Astrocyte of the hippocampus (primary cell): ENCODE data around the gene SPACA5.
"Not testable (repeated sequence)": the region's sequence is repeated elsewhere in the genome, so short reads cannot be mapped to it uniquely, and the experiment has no call there.

Experiments used
- DNase-seq: peaks from one replicate; pipeline ENCODE4 v3.0.0; 2011; ENCODE audit warnings: low read depth, low spot score

Gene SPACA5

DNA sequence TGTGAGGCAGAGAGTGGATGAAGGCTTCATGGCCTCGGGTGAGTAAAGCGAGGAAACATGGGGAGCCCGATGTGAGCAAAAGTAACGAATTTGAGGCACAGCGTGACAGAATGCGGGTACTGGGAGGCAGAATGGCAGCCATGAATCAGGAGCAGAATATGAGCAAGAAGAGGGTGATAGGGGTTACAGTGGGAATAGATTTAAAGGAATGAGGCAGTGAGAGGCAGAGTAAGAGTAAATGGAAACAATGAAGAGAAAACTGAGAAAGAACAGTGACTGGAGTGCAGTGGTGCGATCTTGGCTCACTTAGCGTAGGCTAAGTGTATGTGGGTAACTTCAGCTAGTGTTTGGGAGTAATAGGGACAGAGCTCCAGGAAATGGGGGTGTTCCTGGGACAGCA is at the start of gene SPACA5:
Gene SPACA5 (plus strand): TSS at position 301 of the 400 bp plus-strand sequence. CDS start 815 bp downstream, outside the sequence.
- DNase-seq, result not testable (repeated sequence)

DNA sequence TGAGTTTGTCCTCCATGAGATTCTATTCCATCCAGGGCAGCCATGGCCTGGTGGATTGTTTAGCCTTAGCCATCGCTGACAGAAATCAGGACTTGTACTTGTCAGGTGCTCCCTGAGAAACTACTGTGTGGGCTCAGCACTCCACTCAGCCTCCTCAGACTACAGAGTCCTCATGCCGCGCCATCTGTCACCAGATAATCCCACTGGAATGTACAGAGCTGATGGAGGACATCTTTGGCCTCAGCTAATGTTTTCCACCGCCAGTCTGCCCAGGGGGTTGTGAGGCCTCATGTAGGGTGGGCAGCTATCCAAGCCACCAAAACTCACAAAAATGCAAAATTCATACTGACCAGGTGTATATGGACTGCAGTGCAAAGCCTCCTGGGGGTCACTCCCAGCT is 48.6 kb upstream of the SPACA5 start:
- not testable (repeated sequence) for DNase-seq

DNA sequence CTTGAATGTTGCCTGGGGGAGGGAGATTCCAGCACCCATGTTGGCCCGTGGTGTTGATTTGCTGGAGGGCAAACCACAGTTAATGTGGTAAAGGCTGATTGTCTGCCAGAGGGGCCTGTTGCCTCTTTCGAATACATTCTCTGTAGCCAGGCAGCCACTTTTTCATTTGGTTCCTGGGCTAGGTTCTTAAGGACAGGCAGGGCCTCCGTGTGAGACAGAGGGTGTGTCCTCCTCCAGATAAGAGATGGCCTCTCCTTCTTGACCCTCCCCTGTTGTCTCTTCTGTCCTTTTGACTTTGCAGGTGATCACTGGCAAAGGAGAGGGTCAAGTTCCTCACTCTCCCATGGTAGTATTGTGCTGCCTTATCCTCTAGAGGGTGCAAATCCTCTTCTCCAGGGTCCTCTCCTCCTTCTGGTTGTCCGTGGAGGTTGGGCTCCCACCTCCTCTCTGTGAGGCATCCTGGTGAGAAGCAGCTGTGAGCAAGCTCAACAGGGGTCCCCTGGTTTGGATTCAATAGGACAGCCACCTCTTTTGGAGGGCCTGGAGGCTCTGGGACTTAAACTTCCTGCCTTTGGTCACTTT is 47.9 kb upstream of the SPACA5 start:
- peak; percentile 4 for DNase-seq

DNA sequence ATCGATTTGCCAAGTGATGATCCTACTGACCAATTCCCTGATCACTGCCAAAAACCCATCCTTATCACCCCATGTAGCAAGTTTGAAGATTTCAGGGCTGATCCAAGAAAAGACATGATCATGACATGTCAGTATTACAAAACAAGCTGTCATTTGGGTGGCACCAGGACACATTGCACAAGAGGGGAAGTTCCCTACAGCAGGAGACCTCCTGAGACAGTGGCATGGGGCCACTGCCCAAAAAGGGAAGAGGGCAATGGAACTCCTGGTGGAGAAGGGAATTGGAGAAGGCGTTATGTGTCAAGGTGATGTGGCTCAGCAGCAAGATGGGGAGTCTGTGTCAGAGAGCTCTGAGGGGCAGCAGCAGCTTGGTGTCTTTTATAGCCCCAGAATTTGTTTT is 46.4 kb upstream of the SPACA5 start:
- DNase-seq, result no peak

DNA sequence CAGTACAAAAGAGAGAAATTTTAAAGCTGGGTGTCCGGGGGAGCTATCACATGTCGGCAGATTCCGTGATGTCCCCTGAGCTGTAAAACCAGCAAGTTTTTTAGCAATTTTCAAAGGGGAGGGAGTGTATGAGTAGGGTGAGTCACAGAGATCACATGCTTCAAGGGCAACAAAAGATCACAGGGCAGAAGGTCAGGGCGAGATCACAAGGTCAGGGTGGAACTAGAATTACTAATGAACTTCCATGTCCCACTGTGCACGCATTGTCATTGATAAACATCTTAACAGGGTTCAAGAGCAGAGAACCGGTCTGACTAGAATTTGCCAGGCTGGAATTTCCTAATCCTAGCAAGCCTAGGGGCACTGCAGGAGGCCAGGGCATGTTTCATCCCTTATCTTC is 45.0 kb upstream of the SPACA5 start:
- not testable (repeated sequence) for DNase-seq

DNA sequence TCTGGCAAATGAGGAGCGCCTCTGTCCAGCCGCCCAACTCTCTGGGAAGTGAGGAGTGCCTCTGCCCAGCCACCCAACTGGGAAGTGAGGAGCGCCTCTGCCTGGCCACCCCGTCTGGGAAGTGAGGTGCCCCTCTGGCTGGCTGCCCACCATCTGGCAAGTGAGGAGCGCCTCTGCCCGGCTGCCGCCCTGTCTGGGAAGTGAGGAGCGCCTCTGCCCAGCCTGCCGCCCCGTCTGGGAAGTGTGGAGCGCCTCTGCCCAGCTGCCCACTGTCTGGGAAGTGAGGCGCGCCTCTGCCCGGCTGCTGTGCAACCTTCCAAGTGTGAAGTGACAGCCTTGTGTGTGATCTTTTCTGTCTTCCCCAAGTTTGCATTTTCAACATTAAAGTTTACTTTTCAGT is 41.3 kb upstream of the SPACA5 start:
- DNase-seq, result not testable (repeated sequence)

DNA sequence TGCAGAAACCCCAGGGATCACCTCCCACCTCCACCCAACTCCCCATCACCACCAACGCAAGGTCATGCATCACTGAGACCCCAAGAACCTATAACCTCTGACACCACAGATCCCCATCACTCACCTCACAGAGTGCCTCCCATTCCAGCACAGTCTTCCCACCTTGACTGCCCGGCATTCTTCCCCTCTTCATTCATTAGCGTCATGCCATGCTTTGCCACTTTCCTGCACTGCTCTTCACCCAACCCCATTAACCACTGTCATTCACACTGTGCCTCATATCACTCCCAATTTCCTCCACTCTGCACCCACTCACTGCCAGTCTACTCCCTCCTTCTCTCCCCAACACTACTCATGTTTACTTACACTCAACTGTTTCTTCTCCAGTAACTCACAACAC is 33.6 kb upstream of the SPACA5 start:
- DNase-seq, result no peak

DNA sequence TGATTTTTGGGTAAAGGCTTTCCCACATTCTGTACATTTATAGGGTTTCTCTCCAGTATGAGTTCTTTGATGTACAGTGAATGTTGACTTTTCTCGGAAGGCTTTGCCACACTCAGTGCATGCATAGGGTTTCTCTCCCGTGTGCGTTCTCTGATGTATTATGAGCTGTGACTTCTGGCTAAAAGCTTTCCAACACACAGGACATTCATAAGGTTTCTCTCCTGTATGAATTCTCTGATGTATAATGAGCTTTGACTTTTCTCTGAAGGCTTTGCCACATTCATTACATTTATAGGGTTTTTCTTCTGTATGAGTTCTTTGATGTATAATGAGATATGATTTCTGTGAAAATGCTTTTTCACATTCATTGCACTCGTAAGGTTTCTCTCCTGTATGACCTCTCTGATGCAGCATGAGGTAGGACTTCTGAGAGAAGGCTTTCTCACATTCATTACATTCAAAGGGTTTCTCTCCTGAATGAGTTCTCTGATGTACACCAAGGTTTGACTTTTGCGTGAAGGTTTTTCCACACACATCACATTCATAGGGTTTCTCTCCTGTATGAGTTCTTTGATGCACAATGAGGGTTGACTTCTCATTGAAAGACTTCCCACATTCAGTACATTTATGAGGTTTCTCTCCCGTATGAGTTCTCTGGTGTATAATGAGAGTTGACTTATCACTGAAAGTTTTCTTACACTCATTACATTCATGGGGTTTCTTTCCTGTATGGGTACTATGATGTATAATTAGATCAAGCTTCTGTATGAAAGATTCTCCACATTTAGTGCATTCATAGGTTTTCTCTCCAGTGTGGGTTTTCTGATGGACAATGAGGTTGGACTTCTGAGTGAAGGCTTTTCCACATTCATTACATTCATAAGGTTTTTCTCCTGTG is 30.3 kb upstream of the SPACA5 start:
- DNase-seq, result no peak

DNA sequence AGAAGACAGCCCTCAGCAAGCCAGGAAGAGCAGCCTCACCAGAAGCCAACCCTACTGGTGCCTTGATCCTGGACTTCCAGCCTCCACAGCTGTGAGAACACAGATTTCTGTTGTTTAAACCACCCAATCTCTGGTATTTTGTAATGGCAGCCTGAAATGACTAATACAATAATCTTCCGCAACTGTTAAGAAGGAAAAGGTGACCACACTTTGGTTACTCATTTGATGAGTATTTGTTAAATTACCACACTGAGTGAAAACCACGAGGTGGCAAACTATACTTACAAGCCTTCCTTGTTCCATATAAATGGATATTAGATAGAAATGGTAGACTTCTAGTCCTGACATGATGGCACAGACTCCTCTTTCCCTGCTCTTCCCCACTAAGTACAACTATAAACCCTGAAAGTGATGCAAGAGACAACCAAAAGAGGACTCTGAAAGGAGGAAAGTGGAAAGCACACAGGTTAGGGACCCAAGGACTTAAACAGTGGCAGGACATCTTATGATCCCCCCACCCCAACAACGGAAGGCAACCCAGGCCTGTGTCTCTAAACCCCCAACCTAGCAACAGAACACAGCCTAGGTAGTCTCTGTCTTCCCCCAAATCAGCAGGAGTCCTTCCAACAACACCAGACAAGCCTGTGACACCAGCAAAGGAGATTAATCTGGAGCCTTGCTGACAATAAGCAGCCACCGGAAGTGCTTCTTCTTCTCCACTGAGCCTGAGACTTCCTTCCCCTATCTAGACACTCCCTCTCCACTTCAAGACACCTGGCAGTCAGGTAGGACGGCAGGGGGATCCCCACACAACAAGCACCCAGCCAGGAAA is 15.3 kb upstream of the SPACA5 start:
- DNase-seq, result peak; percentile 49

DNA sequence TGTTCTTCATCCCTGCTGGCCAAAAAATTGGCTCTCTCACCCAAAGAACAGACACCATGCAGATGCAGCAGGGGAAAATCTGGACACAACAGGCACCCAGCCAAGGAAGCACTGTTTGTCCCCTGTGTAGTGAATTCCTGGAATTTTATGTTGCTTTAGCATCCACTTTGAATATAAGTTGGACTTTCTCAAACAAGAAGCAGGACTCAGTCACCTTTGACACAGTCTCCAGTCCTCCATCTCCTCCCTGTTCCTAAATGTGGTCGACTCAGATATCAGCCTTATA is 14.8 kb upstream of the SPACA5 start:
- peak; percentile 6 for DNase-seq

DNA sequence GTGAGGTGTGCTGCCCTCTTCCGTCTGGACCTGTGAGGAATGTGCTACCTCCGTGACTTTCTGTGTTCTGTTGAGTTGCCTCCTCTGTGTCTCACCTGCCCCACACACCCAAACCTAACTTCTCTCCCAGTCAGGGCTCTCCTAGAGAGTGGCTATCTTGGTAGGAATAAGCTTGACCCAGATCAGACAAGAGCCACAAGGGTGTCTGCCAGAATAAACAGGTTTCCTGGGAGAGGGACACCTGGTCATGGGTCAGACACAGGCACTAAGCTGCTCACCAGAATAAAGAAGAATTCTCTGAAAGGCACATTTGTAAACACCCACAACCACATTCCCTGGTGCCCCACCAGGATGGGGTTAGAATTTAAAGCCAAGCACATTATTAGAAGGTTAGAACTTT is 14.1 kb upstream of the SPACA5 start:
- DNase-seq, result no peak

DNA sequence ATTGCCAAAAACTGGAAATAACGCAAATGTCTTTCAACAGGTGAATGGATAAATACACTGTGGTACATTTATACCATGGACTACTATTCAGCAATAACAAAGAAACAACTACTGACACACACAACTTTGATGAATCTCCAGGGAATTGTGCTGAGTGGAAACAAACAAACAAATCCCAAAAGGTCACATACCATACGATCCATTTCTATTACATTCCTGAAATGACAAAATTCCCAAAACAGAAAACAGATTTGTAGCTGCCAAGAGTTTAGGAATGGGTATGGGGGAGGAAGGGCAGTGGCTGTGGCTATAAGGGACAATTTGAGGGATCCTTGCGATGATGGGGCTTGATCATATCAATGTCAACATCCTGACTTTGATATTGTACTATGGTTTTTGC is 5.5 kb upstream of the SPACA5 start:
- DNase-seq, result no peak

DNA sequence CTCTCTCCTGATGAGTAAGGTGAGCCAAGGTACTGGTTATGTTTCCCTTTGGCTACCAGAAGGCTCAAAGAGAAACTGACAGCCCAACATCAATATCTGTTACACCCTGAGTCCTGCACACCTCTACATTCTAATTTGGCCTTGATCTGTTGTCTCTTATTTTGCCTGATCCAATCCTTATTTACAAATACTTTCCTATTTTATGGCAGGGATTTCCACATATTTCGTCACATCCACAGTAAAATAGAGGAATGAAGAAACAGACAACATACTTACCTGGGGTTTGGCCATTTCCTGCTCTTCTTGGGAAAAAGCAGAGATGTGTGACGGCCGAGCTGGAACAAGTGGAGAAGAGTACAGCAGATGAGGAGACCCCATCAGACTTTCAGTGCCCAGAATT is 4.5 kb upstream of the SPACA5 start:
- no peak for DNase-seq

DNA sequence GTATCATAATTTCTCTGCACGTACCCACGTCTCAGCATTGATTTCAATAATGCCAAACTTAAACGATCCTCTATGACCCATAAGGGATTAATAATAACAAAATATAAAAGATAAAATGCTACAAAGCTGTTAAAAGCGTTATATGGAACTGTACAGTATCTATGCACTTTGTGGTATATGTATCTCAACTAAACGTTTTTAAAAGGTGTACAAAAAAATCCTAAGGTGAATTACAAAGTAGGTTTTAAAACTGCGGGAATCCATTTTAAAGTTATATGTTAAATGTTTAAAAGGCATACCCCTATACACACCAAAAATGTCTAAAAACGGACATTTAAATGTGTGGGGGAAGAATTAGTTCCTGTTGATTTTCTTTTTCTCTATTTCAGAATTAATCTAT is 3.9 kb upstream of the SPACA5 start:
- DNase-seq, result no peak

DNA sequence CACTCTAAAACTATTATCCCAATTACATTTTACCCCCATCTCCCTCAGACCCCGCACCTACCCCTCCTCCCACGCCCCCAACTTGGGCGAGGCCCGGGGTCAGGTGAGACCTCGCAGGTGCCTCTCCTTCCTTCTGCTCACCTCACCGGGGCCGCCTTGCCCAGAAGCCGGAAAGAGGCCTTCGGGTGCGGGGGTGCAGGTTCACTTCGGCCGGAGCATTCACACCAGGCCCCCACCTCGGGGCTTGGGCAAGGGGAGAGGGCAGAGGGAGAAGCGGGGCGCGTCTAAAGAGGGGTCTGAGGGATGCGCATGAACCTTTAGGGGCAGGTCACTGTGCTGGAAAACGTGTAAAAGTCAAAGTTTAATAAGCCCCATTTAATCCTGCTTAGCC is 3.4 kb upstream of the SPACA5 start:
- no peak for DNase-seq

DNA sequence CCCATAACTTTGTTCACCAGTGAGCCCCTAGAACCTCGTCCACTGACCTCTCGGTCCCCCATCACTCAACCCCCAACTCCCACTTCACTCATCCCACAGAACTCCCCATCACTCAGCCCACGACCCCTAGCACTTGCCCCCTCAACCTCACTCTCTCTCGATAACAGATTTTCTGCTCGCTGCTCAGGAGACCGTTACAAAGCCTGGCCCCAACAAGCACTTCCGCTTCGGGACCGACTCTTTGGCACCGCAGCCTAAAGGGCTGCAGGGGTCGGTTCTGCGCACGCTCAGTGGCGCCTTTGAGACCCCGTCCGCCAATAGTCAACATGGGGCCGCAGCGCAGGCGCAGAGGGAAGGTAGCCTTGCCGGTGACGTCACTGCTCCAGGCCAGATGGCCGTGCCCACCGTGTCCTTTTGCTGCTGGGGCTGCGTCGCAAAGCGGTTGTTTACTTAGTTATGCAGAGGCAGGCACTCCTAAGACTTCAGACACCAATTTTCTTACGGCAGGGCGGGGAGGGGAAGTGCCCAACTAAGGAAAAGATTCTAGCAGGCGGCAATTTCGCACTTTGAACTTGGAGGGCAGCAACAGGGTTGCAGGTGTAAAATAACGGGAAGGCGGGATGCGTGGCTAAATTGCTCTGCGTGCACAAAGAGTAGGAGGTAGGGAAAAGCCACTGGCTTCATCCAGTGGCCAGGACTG is 2.9 kb upstream of the SPACA5 start, which contains the start of gene ZNF182:
Gene ZNF182 (minus strand): TSS at position 232 of the 700 bp plus-strand sequence. CDS start 1,380 bp downstream, outside the sequence.
- DNase-seq, result peak; percentile 93

DNA sequence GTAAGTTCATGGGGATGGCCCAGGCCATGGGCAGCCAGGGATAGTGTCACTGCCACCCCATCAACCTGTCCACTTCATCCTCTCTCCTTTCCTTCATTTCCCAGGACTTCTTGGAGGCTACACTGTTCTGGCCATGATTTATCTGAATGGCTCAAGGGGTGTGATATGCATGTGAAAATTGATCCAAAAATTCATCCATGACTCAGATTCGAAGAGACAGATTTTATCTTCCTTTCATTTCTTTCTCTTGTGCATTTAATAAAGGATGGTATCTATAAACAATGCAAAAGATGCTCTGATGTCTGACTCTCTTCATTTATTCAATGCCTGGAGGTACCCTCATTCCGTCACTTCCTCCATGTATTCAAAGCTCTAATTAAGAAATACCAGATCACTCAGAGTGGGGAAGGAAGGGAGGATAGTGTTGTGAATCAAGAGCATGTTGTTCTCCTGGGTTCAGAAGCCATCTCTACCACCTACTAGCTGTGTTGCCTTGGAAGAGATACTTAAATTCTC is 2.7 kb downstream of the SPACA5 start:
- DNase-seq, result not testable (repeated sequence)

DNA sequence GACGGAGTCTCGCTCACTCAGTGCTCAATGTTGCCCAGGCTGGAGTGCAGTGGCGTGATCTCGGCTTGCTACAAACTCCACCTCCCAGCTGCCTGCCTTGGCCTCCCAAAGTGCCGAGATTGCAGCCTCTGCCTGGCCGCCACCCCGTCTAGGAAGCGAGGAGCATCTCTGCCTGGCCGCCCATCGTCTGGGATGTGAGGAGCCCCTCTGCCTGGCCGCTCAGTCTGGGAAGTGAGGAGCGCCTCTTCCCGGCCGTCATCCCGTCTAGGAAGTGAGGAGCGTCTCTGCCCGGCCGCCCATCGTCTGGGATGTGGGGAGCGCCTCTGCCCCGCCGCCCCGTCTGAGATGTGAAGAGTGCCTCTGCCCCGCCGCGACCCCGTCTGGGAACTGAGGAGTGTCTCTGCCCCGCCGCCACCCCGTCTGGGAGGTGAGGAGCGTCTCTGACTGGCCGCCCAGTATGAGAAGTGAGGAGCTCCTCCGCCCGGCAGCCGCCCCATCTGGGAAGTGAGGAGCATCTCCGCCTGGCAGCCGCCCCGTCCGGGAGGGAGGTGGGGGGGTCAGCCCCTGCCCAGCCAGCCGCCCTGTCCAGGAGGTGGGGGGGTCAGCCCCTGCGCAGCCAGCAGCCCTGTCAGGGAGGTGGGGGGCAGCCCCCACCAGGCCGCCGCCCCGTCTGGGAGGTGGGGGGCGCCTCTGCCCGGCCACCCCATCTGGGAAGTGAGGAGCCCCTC is 10.0 kb downstream of the SPACA5 start:
- not testable (repeated sequence) for DNase-seq

DNA sequence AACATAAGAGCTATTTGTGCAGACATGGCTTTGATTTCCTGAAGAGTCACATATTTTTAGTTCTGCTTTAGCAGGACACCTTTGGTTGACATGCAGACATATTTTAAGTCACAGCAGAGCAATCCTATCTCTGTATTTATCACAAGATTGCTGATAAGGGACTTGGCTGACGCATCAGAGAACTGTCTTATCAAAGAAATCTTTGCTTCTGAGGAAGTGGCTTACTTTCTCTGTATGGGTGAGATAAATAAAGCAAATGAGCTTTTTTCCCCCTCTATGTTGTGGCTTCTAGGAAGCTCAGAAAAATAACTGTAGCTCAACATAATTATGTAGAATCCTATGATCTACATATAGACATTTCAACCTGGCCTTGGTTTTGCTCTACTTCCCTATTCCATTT is 13.1 kb downstream of the SPACA5 start:
- not testable (repeated sequence) for DNase-seq

DNA sequence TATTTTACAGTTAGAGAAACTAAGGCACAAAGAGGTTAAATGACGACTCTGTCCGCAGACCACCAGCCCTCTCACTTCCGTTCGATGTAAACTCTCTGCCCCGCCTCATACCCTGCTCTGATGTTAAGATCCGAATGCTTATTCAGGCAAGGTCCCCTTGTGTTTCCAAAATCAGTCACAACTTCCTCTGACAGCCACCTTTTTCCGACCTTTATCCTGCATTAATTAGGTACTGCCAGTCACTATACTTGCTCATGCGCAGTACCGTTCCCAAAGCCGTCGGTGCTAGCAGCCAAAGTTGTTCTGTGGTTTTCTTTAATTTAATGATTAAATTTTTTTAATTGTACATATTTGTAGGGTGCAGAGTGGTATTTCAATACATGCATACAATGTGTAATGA is 13.7 kb downstream of the SPACA5 start:
- not testable (repeated sequence) for DNase-seq
